ENCODE measurements around the gene DNAAF8. TPM values are rescaled to one million over a fixed set of nuclear protein-coding genes. Genes with fewer than 3 reads are reported as not detected.

DNAAF8 gene
- total and polyA plus RNA-seq, 10 donors = 0.17 to 1.2 (median 0.57) TPM; not detected in 3

DNA sequence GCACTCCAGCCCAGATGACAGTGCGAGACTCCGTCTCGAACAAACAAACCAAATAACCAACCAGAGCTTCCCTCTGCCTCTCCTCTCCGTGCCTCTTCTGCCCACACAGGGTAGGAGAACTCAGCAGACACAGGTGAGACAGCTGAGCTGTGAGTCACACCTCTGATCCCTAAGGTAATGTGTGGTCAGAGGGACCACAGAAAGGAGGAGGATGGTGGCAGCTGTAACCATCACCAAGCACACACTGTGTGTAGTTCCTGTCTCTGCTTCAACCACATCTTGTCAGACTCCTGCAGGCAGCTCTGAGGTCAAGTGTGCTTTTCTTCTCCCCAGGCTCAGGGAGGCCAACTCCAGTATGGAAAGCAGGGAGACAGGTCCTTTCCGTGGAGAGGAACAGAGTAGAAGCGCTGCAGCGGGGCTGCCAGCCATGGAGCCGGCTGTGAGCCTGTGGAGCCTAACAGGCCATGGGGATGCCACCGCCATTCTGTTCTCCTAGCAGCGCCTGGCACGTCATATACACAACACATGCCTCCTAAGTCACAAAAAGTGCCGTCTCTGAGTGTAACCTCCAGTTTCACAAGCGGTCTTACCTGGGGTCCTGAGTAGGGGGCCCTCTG is 33.8 kb upstream of the DNAAF8 start:
- 90 to 97% (median 90%) methylated on average over 13 of the region's 13 CpGs for WGBS, 5 donors
- peaks cover 0 to 98% (median 79%) of the 10 kb centered on the region in 6 donors for H3K36me3 ChIP-seq
- TF ChIP-seq POLR2A (IDR thresholded peaks at IDR 0.05) (no peak), POLR2AphosphoS5 (IDR thresholded peaks at IDR 0.05) (no peak), CTCF (IDR thresholded peaks at IDR 0.05 in 8 of 11, conservative IDR thresholded peaks at IDR 0.05 in 3 of 11) (no peak)
- no peaks in the 10 kb centered on the region for H3K27me3 ChIP-seq (replicated peaks in 1 of 7)
- no peak for DNase-seq
- H3K4me3 ChIP-seq = no peak overlapping the region
- H3K9me3 ChIP-seq = no peaks in the 10 kb centered on the region
- H3K4me1 ChIP-seq = peaks cover 0 to 8% (median 3%) of the 10 kb centered on the region in 6 donors
- no peak overlapping the region for H3K27ac ChIP-seq
- intact Hi-C loops (cut with DNase I; ENCODE audit: low total_unique reads) = no loop called here

- intact Hi-C loops (cut with DNase I; ENCODE audit: low total_unique reads) = no loop called here
- 87 to 93% (median 91%) methylated on average over 30 to 33 of the region's 33 CpGs for WGBS, 5 donors
- DNase-seq = no peak
- Histone ChIP-seq H3K27ac (no peak overlapping the region), H3K4me3 (no peak overlapping the region), H3K4me1 (peaks cover 0 to 1% (median 0%) of the 10 kb centered on the region in 6 donors), H3K27me3 (replicated peaks in 1 of 7) (no peaks in the 10 kb centered on the region), H3K36me3 (peaks cover 0 to 98% (median 72%) of the 10 kb centered on the region in 6 donors), H3K9me3 (no peaks in the 10 kb centered on the region)
- TF ChIP-seq POLR2AphosphoS5 (IDR thresholded peaks at IDR 0.05) = no peak
- TF ChIP-seq POLR2A (IDR thresholded peaks at IDR 0.05) = no peak
- no peak for TF ChIP-seq CTCF (IDR thresholded peaks at IDR 0.05 in 8 of 11, conservative IDR thresholded peaks at IDR 0.05 in 3 of 11)
Observed at GRCh38 chr16:4700997-4701743, 33.2 kb upstream of the DNAAF8 start.

DNA sequence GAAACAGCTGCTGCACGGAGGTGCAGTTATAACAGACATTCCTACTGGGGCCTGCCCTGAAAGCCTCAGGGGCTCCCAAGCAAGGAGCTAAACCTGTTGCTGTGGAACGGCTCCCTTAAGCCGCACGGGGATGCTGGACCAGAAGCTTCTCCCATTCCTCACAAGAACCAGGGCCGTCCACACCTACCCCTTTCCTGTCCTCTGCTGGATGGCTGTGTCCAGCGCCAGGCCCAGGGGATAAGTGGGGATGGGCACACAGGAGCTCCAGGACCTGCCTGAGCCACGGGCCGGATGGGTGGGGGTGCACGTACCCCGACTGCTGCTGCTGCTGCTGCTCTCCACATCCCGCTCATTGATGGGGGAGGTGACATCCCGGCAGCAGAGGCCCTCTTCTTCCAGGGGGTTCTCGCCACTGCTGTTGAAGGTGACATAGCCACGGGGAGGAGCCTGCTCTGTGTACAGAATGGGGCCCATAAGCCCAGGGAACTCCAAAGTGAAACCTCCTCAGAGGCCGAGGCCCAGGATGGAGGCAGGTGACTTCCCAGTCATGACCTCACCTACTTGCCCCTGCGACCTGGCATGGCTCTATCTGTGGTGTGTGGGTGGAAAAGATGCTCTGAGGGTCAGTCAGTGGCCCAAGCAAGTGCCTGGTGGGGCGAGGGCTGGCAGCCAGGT is 32.4 kb upstream of the DNAAF8 start:
- no peaks in the 10 kb centered on the region for H3K4me1 ChIP-seq
- peaks cover 0 to 98% (median 67%) of the 10 kb centered on the region in 6 donors for H3K36me3 ChIP-seq
- intact Hi-C loops (cut with DNase I; ENCODE audit: low total_unique reads) = no loop called here
- DNase-seq = no peak
- TF ChIP-seq CTCF (IDR thresholded peaks at IDR 0.05 in 8 of 11, conservative IDR thresholded peaks at IDR 0.05 in 3 of 11) = no peak
- no peak for TF ChIP-seq POLR2A (IDR thresholded peaks at IDR 0.05)
- peak in 1 of 3 donors; percentile 17 for TF ChIP-seq POLR2AphosphoS5 (IDR thresholded peaks at IDR 0.05)
- H3K27me3 ChIP-seq (replicated peaks in 1 of 7) = no peaks in the 10 kb centered on the region
- H3K9me3 ChIP-seq = no peaks in the 10 kb centered on the region
- H3K27ac ChIP-seq = no peak overlapping the region
- H3K4me3 ChIP-seq = no peak overlapping the region
- WGBS, 5 donors = 93 to 95% (median 94%) methylated on average over 11 to 17 of the region's 17 CpGs

DNA sequence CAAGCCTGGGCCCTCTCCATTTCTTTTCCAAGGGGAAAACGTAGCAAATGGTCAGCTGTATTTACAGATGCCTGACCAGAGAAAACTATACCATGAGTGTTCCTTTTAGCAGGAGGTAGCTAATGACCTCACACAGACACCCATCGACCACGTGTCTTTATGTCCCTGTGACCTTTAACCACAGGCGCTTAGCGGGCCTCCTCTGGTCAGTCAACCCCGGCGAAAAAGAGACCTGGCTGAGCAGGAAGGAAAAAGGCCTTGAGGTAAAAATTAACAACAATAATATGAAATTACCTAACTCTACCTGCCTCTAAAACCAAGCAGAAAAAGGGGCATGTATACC is 31.9 kb upstream of the DNAAF8 start:
- H3K4me3 ChIP-seq = no peak overlapping the region
- intact Hi-C loops (cut with DNase I; ENCODE audit: low total_unique reads) = no loop called here
- no peaks in the 10 kb centered on the region for H3K9me3 ChIP-seq
- no peaks in the 10 kb centered on the region for H3K4me1 ChIP-seq
- TF ChIP-seq CTCF (IDR thresholded peaks at IDR 0.05 in 8 of 11, conservative IDR thresholded peaks at IDR 0.05 in 3 of 11) = no peak
- no peak for TF ChIP-seq POLR2AphosphoS5 (IDR thresholded peaks at IDR 0.05)
- TF ChIP-seq POLR2A (IDR thresholded peaks at IDR 0.05) = no peak
- 70 to 83% (median 79%) methylated on average over 7 of the region's 7 CpGs for WGBS, 5 donors
- no peak overlapping the region for H3K27ac ChIP-seq
- H3K36me3 ChIP-seq = peaks cover 0 to 98% (median 63%) of the 10 kb centered on the region in 6 donors
- DNase-seq = no peak
- no peaks in the 10 kb centered on the region for H3K27me3 ChIP-seq (replicated peaks in 1 of 7)

All from spleen (tissue), 11 donors.